HepG2 (cell line): ENCODE results near the gene KDM6B. TPM values are rescaled to one million over a fixed set of nuclear protein-coding genes. Genes with fewer than 3 reads are reported as not detected.
A peak's percentile ranks its signal among the peaks of the same experiment; 100 is the strongest.

Experiments used
- ARNT ChIP-seq: fragments of 450-650 bp; IDR thresholded peaks from 2 replicates; pipeline ENCODE4 v1.6.1; 2017
- HNF4G ChIP-seq, 2 experiments: sonication (generic) in 1 of 2; formaldehyde crosslinking in 1 of 2; IDR thresholded peaks; 2 replicates each; pipeline versions ENCODE4 v1.4.0 to v1.6.1; 2011 to 2020; ENCODE audit warnings: borderline replicate concordance in 2 of 2, low read depth in 2 of 2, mild to moderate bottlenecking in 2 of 2, low read length in 1 of 2, missing genetic modification reagents in 1 of 2, moderate library complexity in 1 of 2
- HNRNPH1 ChIP-seq: fragments of 200-400 bp; formaldehyde crosslinking; optimal IDR thresholded peaks from 2 replicates; pipeline ENCODE3; 2017; ENCODE audit warnings: mild to moderate bottlenecking, low read depth, low read length
- HOXA7 ChIP-seq: sonication (generic); formaldehyde crosslinking; IDR thresholded peaks from 2 replicates; pipeline ENCODE4 v1.8.1; 2022; ENCODE audit warnings: mild to moderate bottlenecking, missing genetic modification reagents, moderate library complexity
- JUN ChIP-seq: sonication (generic); formaldehyde crosslinking; IDR thresholded peaks from 2 replicates; pipeline ENCODE4 v1.4.0; 2020; ENCODE audit warnings: mild to moderate bottlenecking, missing genetic modification reagents
- NAIF1 ChIP-seq: sonication (generic); formaldehyde crosslinking; IDR thresholded peaks from 2 replicates; pipeline ENCODE4 v1.5.0; 2020; ENCODE audit warnings: mild to moderate bottlenecking, missing genetic modification reagents, borderline replicate concordance
- PCBP1 ChIP-seq: fragments of 200-400 bp; formaldehyde crosslinking; IDR thresholded peaks from 2 replicates; pipeline ENCODE4 v1.6.1; 2017; ENCODE audit warnings: mild to moderate bottlenecking, low read depth, low read length, borderline replicate concordance
- PLRG1 ChIP-seq: fragments of 450-650 bp; conservative IDR thresholded peaks from 2 replicates; pipeline ENCODE4 v1.6.1; 2016
- POLR2AphosphoS2 ChIP-seq: IDR thresholded peaks from 2 replicates; pipeline ENCODE4 v1.6.1; 2011; ENCODE audit warnings: low read depth, low read length, improper control_type of control experiment
- SCMH1 ChIP-seq: sonication (generic); formaldehyde crosslinking; IDR thresholded peaks from 2 replicates; pipeline ENCODE4 v1.9.0; 2021; ENCODE audit warnings: missing genetic modification reagents, mild to moderate bottlenecking, borderline replicate concordance
- SRY ChIP-seq: sonication (generic); formaldehyde crosslinking; IDR thresholded peaks from 2 replicates; pipeline ENCODE4 v1.8.0; 2022; ENCODE audit warnings: mild to moderate bottlenecking, missing genetic modification reagents
- ZBTB20 ChIP-seq: sonication (generic); formaldehyde crosslinking; IDR thresholded peaks from 2 replicates; pipeline ENCODE4 v1.8.1; 2023; ENCODE audit warnings: missing genetic modification reagents, low read depth, mild to moderate bottlenecking, borderline replicate concordance
- ZFP36 ChIP-seq: fragments of 150-350 bp; IDR thresholded peaks from 2 replicates; pipeline ENCODE4 v1.6.1; 2018; ENCODE audit warnings: borderline replicate concordance, low read length, low read depth; ENCODE audit not compliant: partially characterized antibody
- ZNF234 ChIP-seq: sonication (generic); formaldehyde crosslinking; conservative IDR thresholded peaks from 2 replicates; pipeline ENCODE4 v1.5.1; 2020; ENCODE audit warnings: mild to moderate bottlenecking, missing genetic modification reagents
- ZNF282 ChIP-seq: fragments of 450-650 bp; IDR thresholded peaks from 2 replicates; pipeline ENCODE4 v1.6.1; 2018; ENCODE audit not compliant: partially characterized antibody
- ZNF343 ChIP-seq: sonication (generic); formaldehyde crosslinking; IDR thresholded peaks from 2 replicates; pipeline ENCODE4 v1.4.0; 2020; ENCODE audit warnings: mild to moderate bottlenecking, missing genetic modification reagents
- ZNF770 ChIP-seq: sonication (generic); formaldehyde crosslinking; IDR thresholded peaks from 2 replicates; pipeline ENCODE4 v1.5.0; 2020; ENCODE audit warnings: mild to moderate bottlenecking, missing genetic modification reagents
- polyA plus RNA-seq, 8 experiments: library from polyadenylated mRNA; depleted of rRNA in 3 of 8; stranded (reverse) in 7 of 8; unstranded in 1 of 8; fragments of >200 nt; fragmentation: Illumina TruSeq in 4 of 8; extraction: Trizol in 4 of 8; gene quantifications; 2 replicates each; pipeline versions ENCODE4 v1.2.1 to v1.2.3, GENCODE V29; 2011 to 2016; ENCODE audit warnings: low read depth in 4 of 8, missing spikeins in 1 of 8, mixed read lengths in 1 of 8; ENCODE audit not compliant: insufficient read depth in 1 of 8
- total RNA-seq, 5 experiments: library from RNA; depleted of rRNA; stranded (reverse); fragments of >200 nt; fragmentation: Illumina TruSeq; extraction: Trizol; gene quantifications; 2 replicates each; pipeline ENCODE4 v1.2.3, GENCODE V29; 2016; ENCODE audit warnings: low read depth in 1 of 5
- TF ChIP-seq, protein P1 (sequence below): sonication (generic); formaldehyde crosslinking; IDR thresholded peaks from 2 replicates; pipeline ENCODE4 v1.4.0; 2020; ENCODE audit warnings: missing genetic modification reagents, borderline replicate concordance
- TF ChIP-seq, protein P2 (sequence below): sonication (generic); formaldehyde crosslinking; IDR thresholded peaks from 2 replicates; pipeline ENCODE4 v1.8.0; 2022; ENCODE audit warnings: mild to moderate bottlenecking, missing genetic modification reagents; ENCODE audit not compliant: insufficient replicate concordance
- TF ChIP-seq, protein P3 (sequence below): IDR thresholded peaks from 2 replicates; pipeline ENCODE4 v1.4.0; 2020; ENCODE audit warnings: mild to moderate bottlenecking, missing genetic modification reagents

Gene KDM6B
- total and polyA plus RNA-seq, 2 of the 13 experiments (the other 11 are each of a cell fraction or from before 2014, with no cell fraction given): 1.3 to 2.1 TPM

DNA sequence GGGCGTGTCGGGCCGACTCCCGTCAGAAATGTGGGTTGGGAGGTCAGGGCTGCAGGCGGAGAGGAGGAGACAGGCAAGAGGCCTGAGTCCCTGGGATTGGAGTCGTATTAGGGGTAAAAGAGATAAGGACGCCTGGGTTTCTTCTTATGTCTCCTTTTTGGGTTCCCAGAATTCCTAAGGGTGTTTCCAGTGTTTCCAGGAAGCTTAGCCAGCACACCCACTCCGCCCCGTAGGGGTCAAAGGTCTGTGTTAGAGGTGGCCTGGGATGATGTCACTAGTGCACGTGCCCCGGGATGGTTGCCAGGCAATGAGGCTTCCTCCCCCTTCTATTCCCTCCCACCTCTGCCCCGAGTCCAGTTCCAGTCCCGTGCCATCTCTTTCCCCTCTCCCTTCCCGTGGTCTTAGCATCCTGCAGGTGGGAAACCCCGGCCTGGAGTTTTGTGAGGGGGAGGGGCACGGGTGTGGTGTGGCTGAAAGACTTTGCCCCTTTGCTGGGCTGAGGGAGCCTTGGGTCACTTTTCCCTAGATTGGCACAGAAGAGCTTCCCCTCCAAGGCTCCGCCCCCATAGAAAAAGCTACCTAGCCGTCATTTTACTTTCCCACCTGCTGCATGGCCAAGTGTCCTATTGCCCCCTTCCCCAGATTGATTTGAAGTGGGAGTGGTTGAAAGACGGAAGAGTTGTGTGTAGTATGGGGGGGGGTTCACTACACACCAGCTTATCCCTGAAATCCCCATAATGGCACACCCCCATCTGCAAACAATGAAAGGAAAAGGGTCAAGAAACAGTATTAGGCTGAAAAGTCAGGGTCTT, 2.8 kb downstream of the KDM6B start (continued):
- TF ChIP-seq HOXA7 (CRISPR knock-in tag) (no peak), ZNF343 (CRISPR knock-in tag) (no peak), HNF4G (IDR thresholded peaks at IDR 0.05; ENCODE audit: borderline replicate concordance, low read depth, low read length) (peak; percentile 99), HNF4G (CRISPR knock-in tag; IDR thresholded peaks at IDR 0.05; ENCODE audit: borderline replicate concordance, low read depth) (peak; percentile 99), PLRG1 (no peak), ARNT (no peak), JUN (CRISPR knock-in tag) (peak; percentile 95), ZNF282 (no peak), SCMH1 (no peak), POLR2AphosphoS2 (no peak), ZFP36 (no peak), ZBTB20 (CRISPR knock-in tag) (peak; percentile 77; the same call in 1 of the 2 replicates), SRY (CRISPR knock-in tag) (peak; percentile 48; the same call in 1 of the 2 replicates), ZNF234 (0 out of 2 replicates have a peak, but pooled peaks have one; percentile 50), PCBP1 (peak; percentile 82), ZNF770 (CRISPR knock-in tag) (0 out of 2 replicates have a peak, but pooled peaks have one; percentile 31), HNRNPH1 (no peak), NAIF1 (no peak)
- TF ChIP-seq, protein P1, sequence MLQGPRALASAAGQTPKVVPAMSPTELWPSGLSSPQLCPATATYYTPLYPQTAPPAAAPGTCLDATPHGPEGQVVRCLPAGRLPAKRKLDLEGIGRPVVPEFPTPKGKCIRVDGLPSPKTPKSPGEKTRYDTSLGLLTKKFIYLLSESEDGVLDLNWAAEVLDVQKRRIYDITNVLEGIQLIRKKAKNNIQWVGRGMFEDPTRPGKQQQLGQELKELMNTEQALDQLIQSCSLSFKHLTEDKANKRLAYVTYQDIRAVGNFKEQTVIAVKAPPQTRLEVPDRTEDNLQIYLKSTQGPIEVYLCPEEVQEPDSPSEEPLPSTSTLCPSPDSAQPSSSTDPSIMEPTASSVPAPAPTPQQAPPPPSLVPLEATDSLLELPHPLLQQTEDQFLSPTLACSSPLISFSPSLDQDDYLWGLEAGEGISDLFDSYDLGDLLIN (CRISPR knock-in tag): no peak
- TF ChIP-seq, protein P2, sequence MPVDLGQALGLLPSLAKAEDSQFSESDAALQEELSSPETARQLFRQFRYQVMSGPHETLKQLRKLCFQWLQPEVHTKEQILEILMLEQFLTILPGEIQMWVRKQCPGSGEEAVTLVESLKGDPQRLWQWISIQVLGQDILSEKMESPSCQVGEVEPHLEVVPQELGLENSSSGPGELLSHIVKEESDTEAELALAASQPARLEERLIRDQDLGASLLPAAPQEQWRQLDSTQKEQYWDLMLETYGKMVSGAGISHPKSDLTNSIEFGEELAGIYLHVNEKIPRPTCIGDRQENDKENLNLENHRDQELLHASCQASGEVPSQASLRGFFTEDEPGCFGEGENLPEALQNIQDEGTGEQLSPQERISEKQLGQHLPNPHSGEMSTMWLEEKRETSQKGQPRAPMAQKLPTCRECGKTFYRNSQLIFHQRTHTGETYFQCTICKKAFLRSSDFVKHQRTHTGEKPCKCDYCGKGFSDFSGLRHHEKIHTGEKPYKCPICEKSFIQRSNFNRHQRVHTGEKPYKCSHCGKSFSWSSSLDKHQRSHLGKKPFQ (CRISPR knock-in tag): peak; percentile 39
- TF ChIP-seq, protein P3, sequence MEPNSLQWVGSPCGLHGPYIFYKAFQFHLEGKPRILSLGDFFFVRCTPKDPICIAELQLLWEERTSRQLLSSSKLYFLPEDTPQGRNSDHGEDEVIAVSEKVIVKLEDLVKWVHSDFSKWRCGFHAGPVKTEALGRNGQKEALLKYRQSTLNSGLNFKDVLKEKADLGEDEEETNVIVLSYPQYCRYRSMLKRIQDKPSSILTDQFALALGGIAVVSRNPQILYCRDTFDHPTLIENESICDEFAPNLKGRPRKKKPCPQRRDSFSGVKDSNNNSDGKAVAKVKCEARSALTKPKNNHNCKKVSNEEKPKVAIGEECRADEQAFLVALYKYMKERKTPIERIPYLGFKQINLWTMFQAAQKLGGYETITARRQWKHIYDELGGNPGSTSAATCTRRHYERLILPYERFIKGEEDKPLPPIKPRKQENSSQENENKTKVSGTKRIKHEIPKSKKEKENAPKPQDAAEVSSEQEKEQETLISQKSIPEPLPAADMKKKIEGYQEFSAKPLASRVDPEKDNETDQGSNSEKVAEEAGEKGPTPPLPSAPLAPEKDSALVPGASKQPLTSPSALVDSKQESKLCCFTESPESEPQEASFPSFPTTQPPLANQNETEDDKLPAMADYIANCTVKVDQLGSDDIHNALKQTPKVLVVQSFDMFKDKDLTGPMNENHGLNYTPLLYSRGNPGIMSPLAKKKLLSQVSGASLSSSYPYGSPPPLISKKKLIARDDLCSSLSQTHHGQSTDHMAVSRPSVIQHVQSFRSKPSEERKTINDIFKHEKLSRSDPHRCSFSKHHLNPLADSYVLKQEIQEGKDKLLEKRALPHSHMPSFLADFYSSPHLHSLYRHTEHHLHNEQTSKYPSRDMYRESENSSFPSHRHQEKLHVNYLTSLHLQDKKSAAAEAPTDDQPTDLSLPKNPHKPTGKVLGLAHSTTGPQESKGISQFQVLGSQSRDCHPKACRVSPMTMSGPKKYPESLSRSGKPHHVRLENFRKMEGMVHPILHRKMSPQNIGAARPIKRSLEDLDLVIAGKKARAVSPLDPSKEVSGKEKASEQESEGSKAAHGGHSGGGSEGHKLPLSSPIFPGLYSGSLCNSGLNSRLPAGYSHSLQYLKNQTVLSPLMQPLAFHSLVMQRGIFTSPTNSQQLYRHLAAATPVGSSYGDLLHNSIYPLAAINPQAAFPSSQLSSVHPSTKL: peak; percentile 93
